K562 treated with DMSO at 1 percent for 24 hours (cell line): Measurements from ENCODE around the gene WDR49. TPM values are rescaled to one million over a fixed set of nuclear protein-coding genes. Genes with fewer than 3 reads are reported as not detected.

Experiments
- total RNA-seq: library from RNA; unstranded; fragments of 300-600 nt; gene quantifications from 2 replicates; pipeline ENCODE4 v1.2.3, GENCODE V29; 2022; ENCODE audit warnings: low read depth; ENCODE audit not compliant: insufficient read depth

The WDR49 gene
- not detected in 2 replicates for total RNA-seq

GRCh38 chr3:167653760-167654159, at the start of gene WDR49:
TSS of gene WDR49 (minus strand) at chr3:167653942. CDS start at chr3:167653425, 517 bp downstream.

GRCh38 chr3:167473863-167474262, 179.9 kb downstream of the WDR49 start, which contains the start of gene SERPINI2:
TSS of gene SERPINI2 (minus strand) at chr3:167474042. CDS start at chr3:167471834, 2,208 bp downstream.

Other genes starting within 250 kb of the WDR49 start
- gene SERPINI2, start 179.9 kb downstream of the WDR49 start, total RNA-seq = not detected in 2 replicates
- 43.3 and 54.6 TPM in 2 replicates for gene PDCD10, start 81.0 kb upstream of the WDR49 start, total RNA-seq
- 6.8 and 13.3 TPM in 2 replicates for gene SERPINI1, start 81.8 kb upstream of the WDR49 start, total RNA-seq